GM21786 (cell line): ENCODE data around the gene GLT1D1.
"Not testable (repeated sequence)": the region's sequence is repeated elsewhere in the genome, so short reads cannot be mapped to it uniquely, and the experiment has no call there.

Experiments
- ATAC-seq: cut with Tn5 transposase; IDR thresholded peaks from one replicate; pipeline ENCODE4 v1.9.1; 2021; ENCODE audit not compliant: unreplicated experiment

Gene GLT1D1

DNA sequence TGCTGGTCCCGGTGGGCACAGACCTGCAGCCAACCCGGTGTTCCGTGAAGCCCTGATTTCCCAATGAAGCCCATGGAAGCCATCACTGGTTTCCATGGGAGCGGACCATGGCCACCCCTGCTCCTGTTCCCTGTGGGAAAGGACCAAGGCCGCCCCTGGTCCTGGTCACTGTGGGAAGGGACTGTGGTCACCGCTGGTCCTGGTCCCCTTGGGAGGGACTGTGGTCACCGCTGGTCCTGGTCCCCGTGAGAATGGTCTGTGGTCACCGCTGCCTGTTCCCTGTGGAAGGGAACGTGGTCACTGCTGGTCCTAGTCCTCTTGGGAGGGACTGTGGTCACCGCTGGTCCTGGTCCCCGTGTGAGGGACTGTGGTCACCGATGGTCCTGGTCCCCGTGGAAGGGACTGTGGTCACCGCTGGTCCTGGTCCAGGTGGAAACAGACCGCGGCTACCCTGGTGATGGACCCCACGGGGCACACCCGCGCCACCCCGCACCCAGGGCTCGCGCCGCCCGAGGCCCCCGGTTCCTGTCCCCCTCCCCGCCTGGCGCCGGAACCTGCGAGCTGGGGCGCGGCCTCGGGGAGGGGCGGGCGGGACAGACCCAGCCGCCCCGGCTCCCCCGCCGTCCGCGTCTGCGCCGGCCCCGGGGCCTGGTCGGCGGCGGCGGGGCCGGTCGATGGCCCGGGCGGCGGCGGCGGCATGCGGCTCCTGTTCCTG, at the start of gene GLT1D1:
TSS of gene GLT1D1 (plus strand) at position 594 of the 715 bp plus-strand sequence. CDS start at position 698, 104 bp downstream.
- ATAC-seq: no peak

DNA sequence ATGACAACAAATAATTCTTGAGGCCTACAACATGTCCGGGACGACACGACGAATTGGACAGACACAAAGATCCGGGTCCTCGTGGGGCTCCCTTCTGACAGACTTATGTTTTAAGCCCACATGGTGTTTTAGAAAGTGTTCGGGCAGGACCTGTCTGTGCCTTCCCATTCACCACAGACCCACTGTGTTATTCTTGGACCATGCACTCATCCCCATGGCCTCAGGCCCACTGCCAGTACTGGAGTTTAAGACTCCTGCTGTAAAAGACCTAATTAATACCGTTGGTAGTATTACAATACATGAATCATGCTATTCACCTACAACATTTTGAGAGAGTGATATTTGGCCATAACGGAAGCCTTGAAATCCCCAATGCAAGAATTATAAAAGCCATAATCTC, 49.5 kb upstream of the GLT1D1 start:
- ATAC-seq: no peak

DNA sequence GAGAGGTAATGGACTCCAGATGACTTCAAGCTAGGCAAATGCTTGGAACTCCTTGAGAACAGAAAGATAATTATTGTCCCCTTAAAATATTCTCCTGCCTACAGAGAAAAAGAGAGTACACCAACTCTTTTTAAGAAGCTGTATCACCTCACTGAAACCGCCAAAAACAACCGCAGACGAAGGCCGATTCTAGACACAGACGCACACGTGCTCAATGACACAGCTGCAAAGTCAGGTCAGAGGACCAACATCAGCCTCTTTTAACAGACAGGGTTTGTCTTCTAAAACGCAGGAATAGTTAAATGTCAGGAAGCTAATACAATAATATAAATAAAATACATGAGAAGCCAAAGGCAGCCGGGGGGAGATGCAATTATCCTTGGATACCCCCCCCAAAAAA, 48.5 kb upstream of the GLT1D1 start:
- no peak for ATAC-seq

DNA sequence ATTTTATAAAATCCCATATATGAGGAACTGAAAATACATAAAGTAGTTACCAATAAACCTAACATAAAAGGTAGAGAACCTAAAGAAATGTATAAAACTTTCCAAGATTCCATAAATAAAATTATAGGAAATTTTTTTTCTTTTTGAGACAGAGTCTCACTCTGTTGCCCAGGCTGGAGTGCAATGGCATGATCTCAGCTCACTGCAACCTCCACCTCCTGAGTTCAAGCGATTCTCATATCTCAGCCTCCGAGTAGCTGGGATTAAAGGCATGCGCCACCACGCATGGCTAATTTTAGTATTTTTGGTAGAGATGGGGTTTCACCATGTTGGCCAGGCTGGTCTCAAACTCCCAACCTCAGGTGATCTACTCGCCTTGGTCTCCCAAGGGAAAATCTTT, 47.9 kb upstream of the GLT1D1 start:
- ATAC-seq: not testable (repeated sequence)

DNA sequence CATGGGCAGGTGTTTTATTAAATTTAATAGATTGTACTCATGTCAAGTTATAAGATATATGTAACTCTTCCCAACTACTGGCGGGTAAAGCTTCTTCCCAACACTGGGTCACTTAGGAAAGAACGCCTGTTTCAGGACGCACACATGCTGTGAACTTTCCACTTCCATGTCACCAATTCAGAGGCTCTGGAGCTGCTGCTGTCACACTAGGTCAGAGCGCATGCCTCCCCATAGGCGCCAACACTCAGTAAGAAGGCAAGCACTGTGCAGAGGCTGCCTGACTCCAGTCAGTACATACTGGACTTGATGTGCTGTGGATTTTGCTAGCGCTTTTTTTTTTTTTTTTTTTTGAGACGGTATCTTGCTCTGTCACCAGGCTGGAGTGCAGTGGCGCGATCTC, 46.7 kb upstream of the GLT1D1 start:
- ATAC-seq: no peak

DNA sequence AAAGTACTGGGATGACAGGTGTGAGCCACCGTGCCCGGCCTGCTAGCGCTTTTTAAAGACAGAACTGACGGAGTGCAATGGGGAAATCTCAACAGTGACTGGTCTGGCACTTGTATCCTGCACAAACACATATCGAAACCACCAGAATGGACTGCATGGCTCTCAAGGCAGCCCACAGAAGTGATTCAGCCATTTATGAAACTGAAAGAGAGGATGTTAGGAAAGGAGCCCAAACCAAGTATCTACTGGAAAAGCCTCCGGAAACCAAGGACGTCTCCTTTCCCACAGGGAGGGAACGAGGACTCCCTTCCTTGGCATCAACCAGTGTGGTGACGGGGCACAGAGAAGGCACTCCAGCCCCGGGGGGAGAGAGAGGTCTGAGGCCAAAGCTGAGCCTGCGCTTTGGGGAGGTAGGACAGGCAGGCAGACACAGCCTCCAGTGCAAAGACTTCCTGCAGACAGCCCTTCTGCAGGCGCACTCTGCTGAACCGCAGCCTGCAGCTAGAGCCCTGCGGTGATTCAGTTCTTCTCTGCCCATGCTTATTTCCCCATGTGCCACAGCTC, 46.0 kb upstream of the GLT1D1 start:
- no peak for ATAC-seq

- ATAC-seq: no peak
Measured at GRCh38 chr12:128808651-128809050, 44.6 kb upstream of the GLT1D1 start.

DNA sequence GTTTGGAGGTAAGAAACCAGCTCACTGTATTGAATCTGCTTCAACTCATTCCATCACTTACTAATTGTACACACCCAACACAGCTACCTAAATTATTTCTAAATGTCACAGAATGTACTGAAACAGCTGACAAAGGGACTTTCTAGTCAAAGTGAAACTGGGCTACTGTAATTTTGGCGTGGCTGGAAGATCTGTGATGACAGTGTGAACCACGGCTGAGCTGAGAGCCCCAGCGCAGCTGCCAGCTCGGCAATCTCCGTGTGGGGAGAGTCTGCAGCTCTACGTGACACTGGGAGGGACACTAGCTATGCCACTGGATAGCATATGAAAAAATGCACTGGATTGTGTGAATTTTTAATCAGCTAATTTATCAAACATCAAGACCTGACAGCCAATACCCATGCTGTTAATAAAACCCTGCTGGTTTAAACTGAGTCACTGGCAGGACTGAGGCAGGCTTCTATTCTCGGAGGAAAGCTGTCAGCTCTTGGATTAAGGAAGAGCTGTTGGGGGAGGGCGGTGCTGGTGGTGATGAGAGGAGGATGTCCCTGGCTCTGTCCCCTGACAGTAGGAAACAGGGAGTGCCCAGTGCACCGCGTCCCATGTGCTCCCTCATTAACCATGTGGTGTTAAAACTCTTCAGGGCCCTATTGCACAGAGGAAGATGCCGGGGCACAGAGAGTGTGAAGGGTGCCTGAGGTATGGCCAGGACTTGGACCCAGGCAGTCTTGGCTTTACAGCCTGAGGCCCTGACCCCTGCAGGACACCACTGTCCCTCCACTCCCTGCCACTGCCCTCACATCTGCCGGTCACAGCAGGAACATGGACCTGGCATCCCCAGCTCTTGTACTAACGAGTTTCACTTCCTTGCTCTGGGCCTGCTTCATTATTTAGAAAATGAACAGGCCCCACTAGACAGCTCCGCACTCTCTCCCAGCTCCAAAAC, 42.8 kb upstream of the GLT1D1 start:
- peak; percentile 61 for ATAC-seq

DNA sequence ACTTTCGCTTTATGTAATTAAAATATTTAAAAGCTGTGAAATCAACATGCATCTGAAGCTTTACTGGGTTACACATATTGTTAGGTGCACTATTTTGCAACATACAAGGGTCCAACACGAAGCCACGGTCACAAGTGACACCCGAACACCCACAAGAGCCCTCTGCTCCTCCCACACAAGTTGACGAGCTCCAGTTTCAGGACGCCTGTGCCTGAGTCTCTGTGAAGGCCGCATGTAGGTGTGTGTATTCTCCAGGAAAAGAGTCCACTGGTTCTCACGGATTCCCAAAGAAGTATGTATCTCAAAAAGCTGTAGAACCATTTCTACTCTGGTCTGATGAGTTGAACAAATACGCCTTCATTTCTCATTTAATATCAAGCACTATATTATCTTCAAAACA, 41.5 kb upstream of the GLT1D1 start:
- ATAC-seq: no peak

DNA sequence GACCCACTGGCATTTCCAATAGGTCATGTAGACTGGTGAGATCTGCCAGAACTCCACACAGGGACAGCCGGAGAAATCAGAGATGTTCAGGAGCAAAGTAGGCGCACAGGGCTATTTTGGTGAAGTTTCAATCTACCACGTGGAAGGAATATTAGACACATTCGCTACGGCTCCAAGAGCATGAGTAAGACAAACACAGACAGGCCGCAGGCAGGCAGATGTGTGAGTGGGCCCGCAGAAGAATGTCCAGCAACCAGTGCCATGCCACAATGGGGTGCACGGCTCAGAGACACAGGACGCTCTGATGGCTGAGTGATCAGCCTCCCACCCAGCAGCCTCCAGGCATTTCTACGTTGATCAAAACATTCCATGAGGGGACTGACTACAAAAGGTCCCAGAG, 39.9 kb upstream of the GLT1D1 start:
- ATAC-seq: no peak

GRCh38 chr12:128813883-128814282, 39.4 kb upstream of the GLT1D1 start:
- ATAC-seq: peak; percentile 29

GRCh38 chr12:128814411-128815261, 38.6 kb upstream of the GLT1D1 start:
- no peak for ATAC-seq

DNA sequence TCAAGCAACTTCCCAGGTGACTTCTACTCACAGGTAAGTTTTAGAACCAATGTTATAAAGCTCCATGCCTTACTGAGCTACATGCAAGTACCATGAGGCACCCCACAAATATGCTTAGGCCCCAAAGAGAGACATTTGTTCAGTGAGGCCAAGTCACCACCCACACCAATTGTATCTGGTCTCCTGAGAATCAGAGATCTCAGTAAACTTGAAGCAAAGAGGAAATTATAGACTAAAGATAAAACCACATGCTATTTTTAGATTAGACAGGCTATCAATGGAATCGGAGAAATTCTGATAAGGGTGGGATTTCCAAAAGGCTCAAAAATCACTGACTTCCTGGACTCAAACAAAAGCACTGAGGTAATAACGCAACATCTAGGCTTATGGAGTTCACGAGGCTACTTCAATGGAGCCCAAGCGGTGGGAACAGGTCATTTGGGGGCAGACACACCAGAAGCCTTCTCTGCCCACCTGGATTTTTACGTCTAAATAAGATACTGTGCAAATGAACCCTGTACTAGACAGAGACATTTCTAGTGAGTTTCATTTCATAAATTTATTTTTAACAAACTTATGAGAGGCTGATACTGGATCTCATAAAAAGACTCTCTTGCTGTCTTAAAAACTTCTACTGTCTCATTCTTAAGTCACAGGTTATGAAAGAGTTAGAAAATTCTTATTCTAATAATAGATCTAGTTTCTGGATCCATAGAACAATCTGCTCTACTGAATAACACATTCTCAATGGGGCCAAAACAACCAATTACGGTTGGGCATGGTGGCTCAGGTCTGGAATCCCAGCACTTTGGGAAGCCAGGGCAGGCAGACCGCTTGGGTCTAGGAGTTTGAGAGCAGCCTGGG, 37.3 kb upstream of the GLT1D1 start:
- no peak for ATAC-seq

DNA sequence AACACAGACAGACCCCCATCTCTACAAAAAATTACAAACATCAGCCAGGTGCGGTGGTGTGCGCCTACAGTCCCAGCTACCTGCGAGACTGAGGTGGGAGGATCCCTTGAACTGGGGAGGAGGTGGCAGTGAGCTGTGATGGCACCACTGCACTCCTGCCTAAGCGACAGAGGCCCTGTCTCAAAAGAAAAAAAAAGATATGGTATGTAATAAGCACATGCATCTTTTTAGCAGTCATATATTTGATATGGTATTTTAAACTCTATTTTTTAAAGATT, 36.7 kb upstream of the GLT1D1 start:
- ATAC-seq: no peak

DNA sequence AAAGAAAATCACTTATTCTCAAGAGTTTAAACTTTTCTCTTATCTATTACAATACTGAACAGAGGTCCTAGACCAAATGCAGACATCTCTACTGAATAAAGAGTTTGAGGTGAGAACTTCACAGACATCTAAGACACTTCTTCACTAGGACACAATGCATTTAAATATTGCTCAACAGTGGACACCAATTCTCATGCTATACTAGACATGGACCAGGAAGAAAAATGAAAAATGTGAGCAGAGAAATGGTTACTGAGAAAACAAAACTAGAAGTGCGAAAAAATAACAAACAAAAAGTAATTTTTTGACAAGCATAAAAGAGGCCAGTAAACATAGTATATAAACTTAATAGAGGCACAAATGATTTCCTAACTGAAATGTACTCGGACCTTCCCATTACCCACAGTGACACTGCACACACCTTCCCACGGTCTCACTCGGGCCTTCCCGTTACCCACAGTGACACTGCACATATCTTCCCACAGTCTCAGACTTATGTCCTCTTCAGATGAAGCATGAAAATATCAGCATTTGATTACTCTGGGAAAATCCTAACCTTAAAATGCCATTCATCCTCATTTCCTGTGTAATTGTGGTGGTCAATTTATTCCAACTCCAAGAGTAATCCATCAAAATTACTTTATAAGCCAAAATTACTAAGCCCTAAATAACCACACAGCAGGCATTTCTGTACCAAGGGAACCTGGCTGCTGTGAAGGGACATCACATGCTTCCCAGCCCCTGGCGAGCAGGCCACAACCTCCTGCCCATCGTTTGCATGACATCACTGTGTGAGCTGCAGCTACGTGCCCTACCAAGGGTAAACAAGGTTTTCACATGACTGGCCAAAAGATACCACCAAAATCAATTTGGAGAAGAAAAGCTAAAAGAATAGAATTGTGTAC, 35.9 kb upstream of the GLT1D1 start:
- ATAC-seq: peak; percentile 33

DNA sequence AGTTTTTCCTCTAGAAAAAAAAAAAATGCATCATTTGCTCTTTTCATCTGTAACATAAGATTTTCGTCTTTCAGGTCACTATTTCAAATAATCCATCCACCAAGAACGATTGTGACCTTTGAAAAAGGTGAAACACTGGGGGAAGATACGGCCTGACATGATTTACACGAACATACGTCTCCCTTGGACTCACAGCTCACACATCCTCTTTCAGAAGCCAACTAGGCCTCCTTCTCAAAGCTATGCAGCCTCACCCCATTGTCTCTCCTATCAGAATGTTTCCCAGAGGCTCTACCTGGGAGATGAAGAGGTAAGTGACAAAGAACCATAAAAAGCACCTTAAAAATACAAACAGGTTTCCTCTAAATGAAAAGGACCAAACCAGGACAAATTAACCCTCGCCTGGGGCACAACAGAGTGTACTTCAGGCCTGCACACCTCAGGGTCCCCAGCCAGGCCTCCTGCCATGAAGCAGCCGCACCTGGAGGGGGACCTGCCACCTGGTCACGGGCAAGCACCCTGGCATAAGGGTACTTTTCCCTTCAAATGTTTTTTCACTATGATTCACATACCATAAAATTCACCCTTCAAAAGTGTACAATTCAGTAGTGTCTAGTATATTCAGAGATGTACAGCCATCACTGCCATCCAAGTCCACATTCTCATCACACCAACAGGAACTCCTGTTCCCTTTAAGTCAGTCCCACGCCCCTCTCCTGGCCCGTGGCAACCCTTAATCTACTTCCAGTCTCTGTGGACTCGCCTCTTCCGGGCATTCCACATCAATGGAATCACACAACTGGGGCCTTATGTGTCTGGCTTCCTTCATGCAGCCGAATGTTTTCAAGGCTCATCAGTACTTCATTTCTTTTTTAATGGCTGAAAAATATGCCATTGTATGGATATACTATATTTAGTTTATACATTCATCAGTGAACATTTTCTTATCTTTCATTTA, 34.9 kb upstream of the GLT1D1 start:
- ATAC-seq: peak; percentile 36

DNA sequence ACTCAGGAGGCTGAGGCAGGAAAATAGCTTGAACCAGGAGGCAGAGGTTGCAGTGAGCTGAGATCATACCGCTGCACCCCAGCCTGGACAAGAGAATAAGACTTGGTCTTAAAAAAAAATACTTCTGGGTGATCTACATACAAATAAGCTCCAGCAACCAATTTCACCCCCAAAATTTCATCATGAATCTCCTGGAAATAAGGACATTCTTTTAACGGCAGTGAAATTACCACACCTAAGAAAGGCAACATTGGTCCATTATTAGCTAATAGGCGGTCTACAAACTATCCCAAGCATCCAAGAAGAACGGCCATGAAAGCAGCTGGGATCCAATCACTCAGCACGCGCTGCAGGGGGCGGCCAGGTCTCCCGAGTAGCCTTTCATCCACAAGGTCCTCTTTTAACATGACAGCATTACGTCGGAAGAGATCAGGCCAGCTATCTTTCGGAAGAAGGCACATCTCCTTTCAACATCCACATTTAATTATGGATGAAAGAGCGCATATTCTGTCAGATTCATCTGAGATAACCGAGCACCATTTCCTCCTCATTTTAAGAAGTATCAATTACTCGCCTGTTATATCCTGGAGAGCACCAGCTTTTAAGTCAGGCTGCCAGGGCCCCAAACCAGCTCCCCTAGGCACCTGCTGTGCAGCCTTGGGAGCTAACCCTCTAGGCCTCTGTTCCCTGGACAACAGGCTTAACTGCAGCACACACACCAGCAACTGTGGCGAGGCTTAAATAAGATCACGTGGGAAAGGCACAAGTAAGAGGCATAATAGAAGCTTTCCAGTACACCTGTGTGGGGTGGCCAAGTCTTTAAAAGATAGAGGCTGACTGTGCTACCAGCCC, 33.8 kb upstream of the GLT1D1 start:
- no peak for ATAC-seq
